Activated CD8-positive, alpha-beta T cell treated with anti-CD3 and anti-CD28 coated beads for 36 hours (primary cell): ENCODE results near the gene FMN1. TPM values are rescaled to one million over a fixed set of nuclear protein-coding genes. Genes with fewer than 3 reads are reported as not detected.

Source experiments
- ATAC-seq: fragments of 200-7000 bp; cut with Tn5 transposase; one replicate; pipeline ENCODE4 v1.10.0; 2021; ENCODE audit warnings: mild to moderate bottlenecking, moderate library complexity
- CTCF ChIA-PET: fragments of 350-600 bp; sonication (Branson Sonifier 250); formaldehyde crosslinking; loops from one replicate; lab custom pipeline; 2021; ENCODE audit warnings: antibody characterized with exemption; lab: Charles Lee
- POLR2A ChIA-PET: fragments of 350-600 bp; sonication (Branson Sonifier 250); formaldehyde crosslinking; loops from one replicate; lab custom pipeline; 2021; ENCODE audit warnings: antibody characterized with exemption; lab: Charles Lee
- DNase-seq: peaks from one replicate; pipeline ENCODE4 v3.0.0-alpha.2; 2020
- H3K27ac Mint-ChIP-seq: one replicate; pipeline ENCODE4 v1.8.0; 2021; ENCODE audit warnings: mild to moderate bottlenecking, mixed read lengths
- H3K27me3 Mint-ChIP-seq: one replicate; pipeline ENCODE4 v1.8.0; 2021; ENCODE audit warnings: mixed read lengths
- H3K36me3 Mint-ChIP-seq: one replicate; pipeline ENCODE4 v1.8.0; 2021; ENCODE audit warnings: low read depth, mixed read lengths
- H3K4me1 Mint-ChIP-seq: one replicate; pipeline ENCODE4 v1.8.0; 2021; ENCODE audit warnings: low read depth, mixed read lengths
- H3K4me3 Mint-ChIP-seq: one replicate; pipeline ENCODE4 v1.8.0; 2021; ENCODE audit warnings: mild to moderate bottlenecking, moderate library complexity, mixed read lengths
- H3K9me3 Mint-ChIP-seq: one replicate; pipeline ENCODE4 v1.8.0; 2021; ENCODE audit warnings: mixed read lengths
- intact Hi-C: fragments of 100-400 bp; cut with micrococcal nuclease; formaldehyde crosslinking; loops from one replicate; pipeline ENCODE4 v1.10.0; 2022
- total RNA-seq, 2 experiments: library from RNA; stranded (reverse); gene quantifications; one replicate each; pipeline ENCODE4 v1.2.3, GENCODE V29; 2021
- TF ChIP-seq, protein P1 (sequence below): fragments of 200-600 bp; IDR thresholded peaks from one replicate; pipeline ENCODE4 v1.8.0; 2022; ENCODE audit warnings: antibody characterized with exemption, mild to moderate bottlenecking

The FMN1 gene
- total RNA-seq, 2 experiments from 2014 or later = 0.07 TPM; not detected in 1

DNA sequence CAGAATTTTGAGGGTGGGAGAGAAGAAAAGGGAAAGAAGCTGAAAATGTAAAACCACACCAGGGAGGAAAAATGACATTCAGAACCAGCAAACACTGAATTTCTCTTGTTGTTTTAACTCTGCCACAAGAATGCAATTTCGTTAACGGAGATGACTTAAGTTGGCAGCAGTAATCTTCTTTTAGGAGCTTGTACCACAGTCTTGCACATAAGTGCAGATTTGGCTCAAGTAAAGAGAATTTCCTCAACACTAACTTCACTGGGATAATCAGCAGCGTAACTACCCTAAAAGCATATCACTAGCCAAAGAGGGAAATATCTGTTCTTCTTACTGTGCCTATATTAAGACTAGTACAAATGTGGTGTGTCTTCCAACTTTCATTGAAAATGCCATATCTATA is 461.2 kb downstream of the FMN1 start:
- DNase-seq = no peak
- ChIA-PET CTCF (no interaction called here), POLR2A (no interaction called here)
- ATAC-seq = no peak
- H3K27me3 Mint-ChIP-seq = peaks cover 44% of the 10 kb centered on the region
- no peaks in the 10 kb centered on the region for H3K4me1 Mint-ChIP-seq
- TF ChIP-seq, protein P1, sequence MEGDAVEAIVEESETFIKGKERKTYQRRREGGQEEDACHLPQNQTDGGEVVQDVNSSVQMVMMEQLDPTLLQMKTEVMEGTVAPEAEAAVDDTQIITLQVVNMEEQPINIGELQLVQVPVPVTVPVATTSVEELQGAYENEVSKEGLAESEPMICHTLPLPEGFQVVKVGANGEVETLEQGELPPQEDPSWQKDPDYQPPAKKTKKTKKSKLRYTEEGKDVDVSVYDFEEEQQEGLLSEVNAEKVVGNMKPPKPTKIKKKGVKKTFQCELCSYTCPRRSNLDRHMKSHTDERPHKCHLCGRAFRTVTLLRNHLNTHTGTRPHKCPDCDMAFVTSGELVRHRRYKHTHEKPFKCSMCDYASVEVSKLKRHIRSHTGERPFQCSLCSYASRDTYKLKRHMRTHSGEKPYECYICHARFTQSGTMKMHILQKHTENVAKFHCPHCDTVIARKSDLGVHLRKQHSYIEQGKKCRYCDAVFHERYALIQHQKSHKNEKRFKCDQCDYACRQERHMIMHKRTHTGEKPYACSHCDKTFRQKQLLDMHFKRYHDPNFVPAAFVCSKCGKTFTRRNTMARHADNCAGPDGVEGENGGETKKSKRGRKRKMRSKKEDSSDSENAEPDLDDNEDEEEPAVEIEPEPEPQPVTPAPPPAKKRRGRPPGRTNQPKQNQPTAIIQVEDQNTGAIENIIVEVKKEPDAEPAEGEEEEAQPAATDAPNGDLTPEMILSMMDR = no peak
- intact Hi-C loops = no loop called here
- no peak overlapping the region for H3K27ac Mint-ChIP-seq
- no peaks in the 10 kb centered on the region for H3K36me3 Mint-ChIP-seq
- no peaks in the 10 kb centered on the region for H3K9me3 Mint-ChIP-seq
- no peak overlapping the region for H3K4me3 Mint-ChIP-seq

DNA sequence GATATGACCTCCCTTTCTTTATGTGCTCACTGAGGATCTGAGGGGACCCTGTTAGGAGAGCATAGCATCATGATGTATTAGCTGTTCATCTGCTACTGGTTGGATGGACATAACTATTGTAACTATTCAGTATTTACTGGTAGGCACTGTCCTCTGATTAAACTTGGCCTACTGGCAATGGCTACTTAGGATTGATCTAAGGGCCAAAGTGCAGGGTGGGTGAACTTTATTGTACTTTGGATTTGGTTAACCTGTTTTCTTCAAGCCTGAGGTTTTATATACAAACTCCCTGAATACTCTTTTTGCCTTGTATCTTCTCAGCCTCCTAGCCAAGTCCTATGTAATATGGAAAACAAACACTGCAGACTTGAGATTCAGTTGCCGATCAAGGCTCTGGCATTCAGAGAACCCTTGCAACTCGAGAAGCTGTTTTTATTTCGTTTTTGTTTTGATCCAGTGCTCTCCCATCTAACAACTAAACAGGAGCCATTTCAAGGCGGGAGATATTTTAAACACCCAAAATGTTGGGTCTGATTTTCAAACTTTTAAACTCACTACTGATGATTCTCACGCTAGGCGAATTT is 461.8 kb downstream of the FMN1 start:
- H3K4me3 Mint-ChIP-seq = no peak overlapping the region
- intact Hi-C loops = no loop called here
- H3K27me3 Mint-ChIP-seq = peaks cover 47% of the 10 kb centered on the region
- no peak for ATAC-seq
- no peaks in the 10 kb centered on the region for H3K36me3 Mint-ChIP-seq
- no peak for DNase-seq
- no peaks in the 10 kb centered on the region for H3K9me3 Mint-ChIP-seq
- no peaks in the 10 kb centered on the region for H3K4me1 Mint-ChIP-seq
- TF ChIP-seq, protein P1 = no peak
- ChIA-PET POLR2A (no interaction called here), CTCF (no interaction called here)
- H3K27ac Mint-ChIP-seq = no peak overlapping the region

DNA sequence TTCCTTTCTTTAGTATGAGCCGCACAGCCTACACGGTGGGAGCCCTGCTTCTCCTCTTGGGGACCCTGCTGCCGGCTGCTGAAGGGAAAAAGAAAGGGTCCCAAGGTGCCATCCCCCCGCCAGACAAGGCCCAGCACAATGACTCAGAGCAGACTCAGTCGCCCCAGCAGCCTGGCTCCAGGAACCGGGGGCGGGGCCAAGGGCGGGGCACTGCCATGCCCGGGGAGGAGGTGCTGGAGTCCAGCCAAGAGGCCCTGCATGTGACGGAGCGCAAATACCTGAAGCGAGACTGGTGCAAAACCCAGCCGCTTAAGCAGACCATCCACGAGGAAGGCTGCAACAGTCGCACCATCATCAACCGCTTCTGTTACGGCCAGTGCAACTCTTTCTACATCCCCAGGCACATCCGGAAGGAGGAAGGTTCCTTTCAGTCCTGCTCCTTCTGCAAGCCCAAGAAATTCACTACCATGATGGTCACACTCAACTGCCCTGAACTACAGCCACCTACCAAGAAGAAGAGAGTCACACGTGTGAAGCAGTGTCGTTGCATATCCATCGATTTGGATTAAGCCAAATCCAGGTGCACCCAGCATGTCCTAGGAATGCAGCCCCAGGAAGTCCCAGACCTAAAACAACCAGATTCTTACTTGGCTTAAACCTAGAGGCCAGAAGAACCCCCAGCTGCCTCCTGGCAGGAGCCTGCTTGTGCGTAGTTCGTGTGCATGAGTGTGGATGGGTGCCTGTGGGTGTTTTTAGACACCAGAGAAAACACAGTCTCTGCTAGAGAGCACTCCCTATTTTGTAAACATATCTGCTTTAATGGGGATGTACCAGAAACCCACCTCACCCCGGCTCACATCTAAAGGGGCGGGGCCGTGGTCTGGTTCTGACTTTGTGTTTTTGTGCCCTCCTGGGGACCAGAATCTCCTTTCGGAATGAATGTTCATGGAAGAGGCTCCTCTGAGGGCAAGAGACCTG is 463.5 kb downstream of the FMN1 start:
- H3K9me3 Mint-ChIP-seq = no peaks in the 10 kb centered on the region
- no peaks in the 10 kb centered on the region for H3K36me3 Mint-ChIP-seq
- intact Hi-C loops = no loop called here
- no peaks in the 10 kb centered on the region for H3K4me1 Mint-ChIP-seq
- TF ChIP-seq, protein P1 = no peak
- DNase-seq (peak; percentile 34), ATAC-seq (no peak)
- POLR2A ChIA-PET = no interaction called here
- CTCF ChIA-PET = no interaction called here
- no peak overlapping the region for H3K4me3 Mint-ChIP-seq
- no peak overlapping the region for H3K27ac Mint-ChIP-seq
- peaks cover 49% of the 10 kb centered on the region for H3K27me3 Mint-ChIP-seq

DNA sequence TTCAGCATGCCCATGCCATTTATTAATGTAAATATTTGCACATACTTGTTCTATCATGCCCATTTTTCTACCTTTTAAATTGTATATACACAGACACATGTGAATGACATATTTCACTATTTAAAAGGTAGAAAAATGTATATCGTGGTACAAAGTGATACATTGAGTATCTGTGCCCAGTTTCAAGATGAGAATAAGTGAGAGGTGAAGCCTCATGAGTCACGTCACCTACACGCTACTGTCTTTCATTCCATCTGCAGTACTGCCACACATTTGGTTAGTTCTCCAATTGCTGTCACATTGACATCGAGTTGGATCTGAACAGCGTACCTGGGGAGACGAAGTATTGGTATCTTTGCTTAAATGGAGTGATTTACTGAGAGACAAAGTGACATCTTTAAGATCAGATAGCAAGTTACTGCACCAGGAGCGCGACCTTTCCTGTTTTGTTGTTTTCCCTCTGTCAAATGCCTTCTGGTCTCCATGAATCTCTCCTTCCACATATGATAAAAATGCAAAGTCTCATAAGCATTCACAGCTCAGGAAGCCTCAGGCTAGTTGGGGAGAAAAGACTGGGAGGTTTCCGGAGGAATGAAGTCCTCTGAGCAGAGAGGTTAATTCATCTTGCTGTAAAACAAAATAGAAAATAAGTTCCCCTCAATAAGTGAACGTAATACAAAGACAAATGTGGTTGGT is 464.7 kb downstream of the FMN1 start:
- DNase-seq (no peak), ATAC-seq (no peak)
- intact Hi-C loops = no loop called here
- Mint-ChIP-seq H3K4me3 (no peak overlapping the region), H3K9me3 (no peaks in the 10 kb centered on the region), H3K27ac (no peak overlapping the region), H3K4me1 (no peaks in the 10 kb centered on the region), H3K27me3 (peaks cover 51% of the 10 kb centered on the region), H3K36me3 (no peaks in the 10 kb centered on the region)
- ChIA-PET CTCF (no interaction called here), POLR2A (no interaction called here)
- TF ChIP-seq, protein P1 = no peak
